Activated CD4-positive, alpha-beta T cell treated with anti-CD3 and anti-CD28 coated beads, Interleukin-2, amount 50 U/mL, for 48 hours (primary cell): ENCODE data around the gene FGF12.

ENCODE experiments used
- DNase-seq, 2 experiments: peaks; one replicate each; pipeline ENCODE4 v3.0.0-alpha.2; 2020

Gene FGF12

DNA sequence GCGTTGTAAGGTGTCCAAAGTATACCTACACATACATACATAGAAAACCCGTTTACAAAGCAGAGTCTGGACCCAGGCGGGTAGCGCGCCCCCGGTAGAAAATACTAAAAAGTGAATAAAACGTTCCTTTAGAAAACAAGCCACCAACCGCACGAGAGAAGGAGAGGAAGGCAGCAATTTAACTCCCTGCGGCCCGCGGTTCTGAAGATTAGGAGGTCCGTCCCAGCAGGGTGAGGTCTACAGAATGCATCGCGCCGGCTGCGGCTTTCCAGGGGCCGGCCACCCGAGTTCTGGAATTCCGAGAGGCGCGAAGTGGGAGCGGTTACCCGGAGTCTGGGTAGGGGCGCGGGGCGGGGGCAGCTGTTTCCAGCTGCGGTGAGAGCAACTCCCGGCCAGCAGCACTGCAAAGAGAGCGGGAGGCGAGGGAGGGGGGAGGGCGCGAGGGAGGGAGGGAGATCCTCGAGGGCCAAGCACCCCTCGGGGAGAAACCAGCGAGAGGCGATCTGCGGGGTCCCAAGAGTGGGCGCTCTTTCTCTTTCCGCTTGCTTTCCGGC is 318.6 kb downstream of the FGF12 start:
- DNase-seq: no peak

DNA sequence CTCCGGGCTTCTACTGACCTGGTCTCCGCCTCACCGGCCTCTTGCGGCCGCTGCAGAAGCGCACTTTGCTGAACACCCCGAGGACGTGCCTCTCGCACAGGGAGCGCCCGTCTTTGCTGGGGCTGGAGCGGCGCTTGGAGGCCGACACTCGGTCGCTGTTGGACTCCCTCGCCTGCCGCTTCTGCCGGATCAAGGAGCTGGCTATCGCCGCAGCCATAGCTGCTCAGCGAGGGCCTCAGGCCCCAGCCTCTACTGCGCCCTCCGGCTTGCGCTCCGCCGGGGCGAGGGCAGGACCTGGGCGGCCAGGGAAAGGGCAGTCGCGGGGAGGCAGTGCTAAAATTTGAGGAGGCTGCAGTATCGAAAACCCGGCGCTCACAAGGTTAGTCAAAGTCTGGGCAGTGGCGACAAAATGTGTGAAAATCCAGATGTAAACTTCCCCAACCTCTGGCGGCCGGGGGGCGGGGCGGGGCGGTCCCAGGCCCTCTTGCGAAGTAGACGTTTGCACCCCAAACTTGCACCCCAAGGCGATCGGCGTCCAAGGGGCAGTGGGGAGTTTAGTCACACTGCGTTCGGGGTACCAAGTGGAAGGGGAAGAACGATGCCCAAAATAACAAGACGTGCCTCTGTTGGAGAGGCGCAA is 319.2 kb downstream of the FGF12 start:
- DNase-seq: no peak

DNA sequence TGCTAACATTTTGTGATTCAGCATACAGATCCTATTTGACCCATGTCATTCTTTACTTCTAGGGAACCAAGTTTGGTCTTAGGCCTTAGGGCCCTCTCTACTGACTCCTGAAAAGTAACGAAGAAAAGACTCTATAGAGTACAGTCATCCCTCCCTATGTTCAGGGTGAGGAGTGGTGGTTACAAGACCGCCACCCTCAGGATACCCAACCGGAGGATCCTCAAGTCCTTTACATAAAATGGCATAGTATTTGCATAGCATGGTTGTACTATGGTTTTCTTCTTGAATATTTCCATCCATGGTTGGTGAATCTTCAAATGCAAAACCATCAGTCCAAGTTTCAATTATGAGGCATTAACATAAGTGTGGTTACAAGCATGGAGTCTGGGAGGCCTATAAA is 327.6 kb downstream of the FGF12 start:
- DNase-seq: no peak

DNA sequence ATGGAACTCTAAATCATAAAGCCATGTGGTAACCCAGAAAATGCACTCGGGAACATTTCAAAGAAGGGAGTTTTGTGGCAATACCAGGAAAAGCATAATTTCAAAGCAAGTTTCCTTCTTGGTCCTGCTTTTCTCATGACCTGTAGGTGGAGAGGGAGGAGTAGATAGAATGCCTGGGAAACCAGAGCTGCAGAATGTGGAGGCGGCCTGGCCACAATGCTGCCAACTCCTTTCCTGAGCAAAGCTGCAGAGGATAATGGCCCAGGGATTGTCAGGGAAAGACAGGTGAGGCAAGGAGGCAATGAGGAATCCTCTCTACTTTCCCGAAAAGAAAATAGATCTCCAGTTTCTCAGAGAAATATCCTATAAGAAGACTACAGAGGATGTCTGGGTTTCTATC is 330.3 kb downstream of the FGF12 start:
- DNase-seq: no peak

DNA sequence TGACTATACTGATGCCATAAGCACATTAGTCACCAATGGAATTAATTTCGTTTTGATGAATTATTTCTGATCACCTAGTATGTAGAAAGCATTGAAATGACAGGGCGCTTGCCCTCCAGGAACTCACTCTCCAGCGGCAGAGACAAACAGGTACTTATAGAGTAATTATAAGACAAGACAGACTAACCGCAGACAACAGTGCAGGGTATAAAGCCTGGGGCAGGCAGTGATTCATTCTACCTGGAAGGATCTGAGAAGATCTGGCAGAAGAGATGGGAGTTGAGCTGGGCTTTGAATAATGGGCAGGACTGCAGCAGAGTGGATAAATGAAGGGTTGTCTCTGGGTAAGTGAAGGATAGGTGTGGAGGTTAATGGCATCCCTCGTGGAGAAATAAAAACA is 331.8 kb downstream of the FGF12 start:
- DNase-seq: no peak

DNA sequence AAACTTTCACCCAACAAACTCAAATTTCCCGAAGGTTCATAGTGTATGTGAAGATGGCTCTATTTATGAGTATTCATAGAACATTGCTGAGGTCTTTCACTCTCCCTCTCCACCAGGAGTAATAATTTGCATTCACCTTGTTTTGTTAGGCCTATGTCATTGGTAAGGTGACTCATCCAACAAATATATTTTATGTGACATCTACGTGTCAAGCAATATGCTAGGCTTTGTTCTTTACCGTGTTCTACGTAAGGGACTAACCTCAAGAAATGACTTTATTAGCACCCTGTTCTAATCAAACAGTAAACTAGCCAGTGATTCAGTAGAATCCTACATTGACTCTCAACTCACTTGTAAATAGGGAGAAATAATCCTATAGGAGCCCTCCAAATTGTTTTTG is 334.4 kb downstream of the FGF12 start:
- no peak for DNase-seq

DNA sequence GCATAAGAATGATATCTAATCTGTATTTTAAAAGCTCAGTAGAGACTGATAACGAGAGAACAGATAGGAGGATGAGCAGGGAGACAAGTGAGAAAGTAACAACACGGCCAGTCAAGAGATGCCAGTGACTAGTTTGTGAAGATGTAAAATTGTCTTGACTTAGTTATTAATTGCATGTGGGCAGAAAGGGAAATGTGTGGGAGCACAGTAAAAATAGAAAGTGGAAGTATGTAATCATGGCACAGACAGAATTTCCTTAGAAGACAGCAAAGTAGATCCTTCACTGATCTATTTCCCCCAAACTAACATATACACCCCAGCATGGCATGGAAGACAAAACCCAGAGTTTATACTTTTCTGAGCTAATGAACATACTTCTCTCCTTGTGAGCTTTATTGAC is 344.5 kb downstream of the FGF12 start:
- DNase-seq: no peak

DNA sequence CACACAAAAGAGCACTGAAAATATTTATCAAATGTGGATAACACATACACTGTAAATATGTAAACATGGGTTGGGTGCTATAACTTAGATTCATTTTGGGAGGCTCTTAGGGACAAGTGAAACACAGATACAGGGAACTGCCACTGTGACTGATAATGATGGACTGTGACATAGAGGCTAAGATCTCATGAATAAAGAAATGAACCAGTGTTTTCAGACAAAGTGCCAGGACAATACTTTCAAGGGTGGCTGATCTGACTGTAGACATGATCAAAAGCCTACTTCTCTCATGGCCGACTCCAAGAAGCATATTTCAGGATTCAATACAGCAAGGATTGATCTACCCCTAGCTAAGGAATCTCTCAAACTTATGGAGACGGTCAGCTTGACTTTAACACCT is 353.8 kb downstream of the FGF12 start:
- no peak for DNase-seq

DNA sequence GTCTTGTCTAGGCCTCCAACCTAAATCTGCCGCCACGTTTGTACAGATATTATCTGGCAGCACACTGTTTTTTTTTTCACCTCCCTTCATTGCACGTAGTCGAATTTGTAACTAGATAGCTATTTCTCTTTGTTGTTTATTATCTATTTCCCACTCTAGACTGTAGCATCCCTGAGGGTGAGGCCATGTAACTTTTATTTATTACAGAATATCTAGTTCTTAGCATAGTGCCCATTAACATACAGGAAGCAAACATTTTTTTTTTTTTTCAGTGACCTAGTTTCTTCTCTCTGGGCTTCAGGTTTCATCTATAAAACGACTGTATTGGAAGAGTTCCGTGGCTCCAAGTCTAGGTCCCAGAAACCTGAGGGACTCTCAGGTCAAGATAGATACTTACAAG is 354.3 kb downstream of the FGF12 start:
- no peak for DNase-seq

DNA sequence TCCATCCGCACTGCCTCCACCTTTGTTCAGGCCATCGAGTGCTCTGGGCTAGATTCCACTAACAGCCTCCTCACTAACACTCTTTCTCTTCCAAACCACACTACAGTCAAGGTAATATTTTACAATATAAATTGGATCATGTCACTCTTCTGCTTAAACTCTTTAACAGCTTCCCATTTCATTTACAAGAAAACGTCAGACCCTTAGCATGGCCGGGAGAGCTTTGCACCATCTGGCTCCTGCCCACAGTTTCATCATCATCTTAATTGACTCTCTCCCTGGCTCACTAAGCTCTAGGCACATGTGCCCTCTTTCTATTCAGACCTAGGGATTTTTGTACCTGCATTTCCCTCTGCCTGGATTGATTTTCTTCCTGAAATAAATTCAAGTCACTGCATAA is 354.7 kb downstream of the FGF12 start:
- DNase-seq: no peak

DNA sequence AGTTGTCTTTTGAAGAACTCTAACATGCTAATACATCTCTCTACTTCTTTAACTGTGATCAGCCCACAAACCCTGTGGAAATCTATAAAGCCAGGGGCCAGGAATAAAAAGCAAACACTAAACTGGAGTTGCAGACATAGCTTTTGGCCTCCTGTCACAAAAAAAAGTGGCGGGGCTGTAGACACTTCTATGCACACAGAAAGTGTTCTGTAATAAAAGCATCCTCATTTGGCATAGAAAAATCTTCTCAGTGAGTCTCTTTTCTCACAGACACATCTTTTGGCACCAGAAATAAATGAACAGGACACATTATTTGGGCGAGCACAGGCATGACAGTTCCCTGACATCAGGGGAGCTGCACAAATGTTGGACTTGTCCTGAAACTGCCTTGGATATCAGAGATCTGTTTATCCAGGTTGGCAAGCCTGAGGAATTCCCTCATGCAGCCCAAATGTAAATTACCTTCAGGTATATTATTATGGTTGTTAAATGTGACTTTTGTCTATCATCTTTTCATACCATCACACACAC is 355.4 kb downstream of the FGF12 start:
- no peak for DNase-seq

DNA sequence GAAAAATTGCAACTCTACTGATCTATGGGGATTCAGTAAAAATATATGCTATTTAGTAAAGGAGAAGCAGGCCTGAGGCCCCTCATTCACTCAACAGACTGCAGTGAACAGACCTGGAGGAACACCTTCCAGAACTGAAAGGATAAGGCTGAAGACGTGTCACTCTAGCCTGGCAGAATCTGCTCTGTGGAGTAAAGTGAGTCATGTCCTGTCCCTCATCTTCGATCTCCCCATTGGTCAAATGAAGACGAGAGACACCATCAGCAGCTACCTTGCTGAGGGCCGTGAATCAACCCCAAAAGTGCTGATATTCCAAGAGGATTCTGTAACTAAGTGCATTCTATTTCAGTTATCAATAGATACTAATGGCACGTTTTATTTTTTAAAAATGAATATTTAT is 359.7 kb downstream of the FGF12 start:
- DNase-seq: no peak

DNA sequence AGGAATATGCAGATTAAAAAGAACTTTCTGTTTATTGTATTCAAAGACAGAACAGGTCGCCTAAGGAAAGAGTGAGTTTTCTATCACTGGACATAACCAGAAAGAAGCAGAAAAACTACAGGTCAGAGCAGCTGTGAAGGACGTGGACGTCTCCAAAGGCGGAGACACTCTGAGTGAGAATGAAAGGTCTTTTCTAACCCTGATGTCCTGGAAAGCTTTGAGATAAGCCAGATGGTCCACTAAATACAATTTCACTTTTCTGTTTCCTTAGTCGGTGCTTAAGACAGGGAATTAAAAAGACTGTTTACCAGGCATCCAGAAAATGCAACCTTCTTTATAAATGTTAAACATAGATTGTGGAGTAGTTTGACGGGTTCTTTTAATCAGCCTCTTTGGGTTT is 360.4 kb downstream of the FGF12 start:
- no peak for DNase-seq

DNA sequence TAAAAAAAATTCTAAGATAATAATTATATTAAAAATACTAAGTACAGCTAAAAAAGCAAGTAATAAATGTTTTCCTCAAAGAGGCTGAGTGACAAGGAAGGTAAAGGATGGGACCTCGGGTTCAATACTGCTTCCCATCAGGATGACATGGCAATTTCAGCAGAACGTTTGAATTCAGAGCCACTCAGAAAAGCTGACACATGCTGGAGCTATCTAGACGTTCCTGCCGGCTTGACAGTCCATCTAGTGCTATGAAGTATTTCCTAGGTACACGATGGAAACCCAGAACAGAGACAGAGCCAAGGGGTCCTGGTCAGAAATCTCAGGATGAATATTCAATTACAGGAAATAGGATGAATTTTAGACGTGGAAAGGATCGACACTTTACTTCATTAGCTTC is 361.8 kb downstream of the FGF12 start:
- no peak for DNase-seq

DNA sequence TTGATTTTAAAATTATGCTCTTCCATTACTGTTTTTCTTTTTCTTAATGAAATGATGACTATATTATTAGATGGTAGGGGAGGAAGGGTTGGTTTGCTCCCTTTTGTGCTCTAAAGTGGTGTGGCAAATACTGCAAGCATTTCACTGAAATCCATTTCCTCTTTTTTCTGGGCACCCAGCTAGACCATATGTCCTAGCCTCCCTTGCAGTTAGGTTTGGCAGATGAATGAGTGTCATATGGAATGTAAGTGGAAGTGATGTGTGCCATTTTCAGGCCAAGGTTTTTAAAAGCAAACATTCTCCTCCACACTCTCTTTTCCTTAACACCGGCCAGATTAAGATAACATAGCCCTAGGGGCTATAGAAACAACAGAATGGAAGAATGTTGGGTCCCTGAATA is 363.0 kb downstream of the FGF12 start:
- DNase-seq: no peak

DNA sequence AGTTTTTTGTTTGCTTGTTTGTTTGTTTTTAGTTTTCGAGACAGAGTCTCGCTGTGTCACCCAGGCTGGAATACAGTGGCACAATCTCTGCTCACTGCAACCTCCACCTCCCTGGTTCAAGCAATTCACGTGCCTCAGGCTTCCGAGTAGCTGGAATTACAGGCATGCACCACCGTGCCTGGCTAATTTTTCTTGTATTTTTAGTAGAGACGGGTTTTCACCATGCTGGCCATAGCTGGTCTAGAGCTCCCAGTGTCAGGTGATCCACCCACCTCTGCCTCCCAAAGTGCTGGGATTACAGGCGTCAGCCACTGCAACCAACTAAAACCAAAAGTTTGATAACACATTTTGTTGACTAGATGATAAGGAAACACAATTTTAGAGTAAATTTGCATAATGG is 372.7 kb downstream of the FGF12 start:
- no peak for DNase-seq

DNA sequence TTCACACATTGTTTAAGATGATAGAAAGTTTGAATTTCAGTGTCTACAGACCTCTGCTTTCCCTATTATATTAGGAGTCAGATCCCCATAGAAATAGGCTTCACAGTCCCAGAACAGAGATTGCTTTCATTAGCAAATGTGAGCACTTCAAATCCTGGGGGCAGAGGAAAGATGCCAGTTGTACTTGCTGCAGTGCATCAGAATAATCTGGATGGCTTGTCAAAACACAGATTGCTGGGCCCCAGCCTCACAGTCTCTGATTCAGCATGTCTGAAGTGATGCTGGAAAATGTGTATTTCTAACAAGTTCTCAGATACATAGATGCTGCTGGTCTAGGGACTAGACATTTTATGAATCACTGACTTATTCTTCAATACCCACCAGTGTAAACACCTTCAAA is 375.2 kb downstream of the FGF12 start:
- no peak for DNase-seq

DNA sequence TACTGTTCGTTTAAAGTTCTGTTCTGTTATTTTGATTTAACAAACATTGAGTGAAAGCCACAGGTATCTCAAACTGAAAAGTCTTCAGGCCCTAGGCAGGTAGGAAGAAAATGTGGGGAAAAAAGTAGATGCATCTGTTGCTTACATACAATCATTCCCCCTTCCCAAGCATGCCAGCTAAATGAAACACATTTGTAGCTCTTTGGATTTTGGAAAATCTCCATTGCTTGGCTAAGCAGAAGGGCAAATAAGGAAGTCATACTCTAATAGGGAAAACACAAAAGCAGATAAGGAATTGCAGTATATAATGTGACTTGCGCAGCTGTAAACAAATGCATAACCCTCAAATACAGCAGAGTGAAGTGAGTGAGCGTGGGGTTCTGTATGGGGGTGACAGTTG is 375.9 kb downstream of the FGF12 start:
- no peak for DNase-seq

DNA sequence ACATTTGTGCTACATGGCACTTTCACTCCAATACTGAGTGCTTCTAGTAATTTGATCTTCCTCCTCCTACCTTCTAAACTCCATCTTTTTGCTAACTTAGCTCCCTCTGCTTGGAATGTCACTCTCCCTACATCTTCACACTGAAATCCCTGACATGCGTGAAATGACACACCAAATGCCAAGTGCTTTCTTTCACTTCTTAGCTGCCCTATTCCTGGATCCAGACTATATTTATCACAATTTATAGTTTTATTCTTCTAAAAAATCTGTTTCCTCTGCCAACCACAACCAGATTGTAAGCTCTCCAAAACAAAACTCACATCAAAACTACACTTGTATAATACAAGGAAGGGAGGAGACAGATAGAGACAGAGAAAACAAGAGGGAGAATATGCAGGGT is 387.3 kb downstream of the FGF12 start:
- no peak for DNase-seq

DNA sequence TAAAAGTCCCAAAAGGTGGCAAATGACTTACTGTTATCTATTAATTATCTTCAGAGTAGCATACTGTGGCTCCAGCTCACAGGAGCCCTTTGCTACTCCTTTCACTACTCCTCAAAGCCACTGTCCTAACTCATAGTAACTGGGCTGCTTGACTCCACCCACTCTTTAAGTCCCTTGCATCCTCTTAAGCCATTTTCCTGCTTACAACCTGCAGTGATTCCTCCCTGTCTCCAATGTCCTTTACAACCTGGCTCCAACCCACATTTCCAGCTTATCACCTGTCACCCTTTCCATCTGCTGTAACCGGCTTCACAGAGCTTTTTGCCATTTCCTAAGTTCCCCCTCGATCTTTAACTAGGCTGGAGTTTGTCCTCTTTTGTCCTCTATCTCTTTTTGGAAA is 388.1 kb downstream of the FGF12 start:
- DNase-seq: no peak

DNA sequence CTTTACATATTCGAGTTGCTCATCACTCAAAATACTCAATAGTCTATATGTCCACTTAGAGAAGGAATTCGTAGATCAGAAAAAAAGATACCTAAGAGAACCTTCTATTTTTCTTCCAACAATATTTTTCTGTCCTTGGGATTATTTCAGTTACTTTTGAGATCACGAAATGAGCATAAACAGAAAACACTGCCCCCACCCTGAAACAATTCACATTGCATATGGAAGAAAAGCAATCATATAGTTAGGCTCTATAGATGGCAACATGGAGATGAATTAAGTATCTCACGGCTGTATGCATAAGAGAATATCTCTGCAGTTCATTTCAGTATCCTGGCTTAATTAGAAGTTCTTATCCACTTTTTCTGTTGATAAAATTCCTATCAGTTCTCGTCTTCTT is 391.1 kb downstream of the FGF12 start:
- no peak for DNase-seq

DNA sequence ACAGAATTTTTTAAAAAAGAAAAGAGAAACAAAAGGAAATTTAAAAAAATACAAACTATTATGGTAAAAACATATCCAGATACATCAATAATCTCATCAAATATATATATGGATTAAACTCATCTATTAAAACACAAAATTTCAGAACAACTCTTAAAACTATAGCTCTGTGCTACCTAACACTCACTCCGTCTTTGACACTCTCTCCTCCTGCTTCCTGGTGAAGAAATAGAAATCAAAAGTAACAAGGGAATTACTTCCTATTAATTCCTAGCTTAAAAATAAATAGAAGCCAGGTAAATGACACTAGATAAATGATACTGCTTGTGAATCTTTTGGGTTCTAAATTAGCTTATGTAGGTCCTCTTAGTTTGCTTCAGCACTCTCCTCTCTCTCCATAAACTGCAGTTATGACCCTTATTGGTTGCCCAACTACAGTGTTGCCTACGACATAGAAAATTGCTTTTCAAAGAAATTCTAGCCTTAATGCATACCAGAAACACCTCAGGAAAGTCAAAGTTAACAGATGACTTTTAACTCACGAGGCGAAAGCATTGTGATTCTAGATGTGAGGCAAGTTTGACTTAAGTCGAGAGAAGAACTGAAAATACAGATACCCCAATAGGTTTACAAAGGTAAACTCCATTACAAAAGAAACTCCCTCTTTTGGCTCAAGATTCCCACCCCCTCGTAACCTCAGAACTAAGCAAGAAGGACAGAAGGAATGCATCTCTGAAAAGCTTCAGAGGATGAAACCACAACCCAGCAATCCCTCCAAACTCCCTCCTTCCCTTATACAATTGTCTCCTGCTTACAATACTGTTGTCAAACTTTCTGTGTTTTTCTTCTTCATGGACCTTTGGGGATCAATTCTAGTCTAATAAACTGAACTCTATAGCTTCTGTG is 394.7 kb downstream of the FGF12 start:
- DNase-seq: no peak

DNA sequence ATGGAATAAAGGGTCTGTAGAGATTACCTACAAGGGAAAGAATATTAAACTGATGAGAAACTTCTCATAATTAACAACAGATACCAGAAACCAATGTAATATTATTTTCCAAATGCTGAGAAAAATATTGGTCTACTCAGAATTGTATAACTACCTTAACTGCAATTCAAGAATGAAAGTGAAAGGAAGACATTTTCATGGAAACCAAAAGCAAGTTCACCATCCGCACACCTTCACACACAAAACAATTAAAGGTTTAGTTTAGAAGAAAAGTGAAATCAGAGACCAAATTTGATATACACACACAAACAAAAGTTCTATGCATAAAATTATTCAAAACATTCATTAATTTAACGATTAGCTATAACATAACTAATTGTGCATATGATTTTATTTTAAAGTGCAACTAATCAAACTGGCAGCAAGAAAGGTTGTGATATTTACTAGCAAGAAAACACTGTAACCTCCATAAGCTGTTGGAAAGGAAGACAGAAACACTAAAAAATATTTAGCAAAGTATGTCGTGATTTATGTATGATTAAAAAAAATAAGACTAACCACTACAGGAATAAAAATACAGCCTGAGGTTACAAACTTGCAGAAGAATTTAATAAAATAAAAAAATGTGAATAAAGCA is 395.5 kb downstream of the FGF12 start:
- DNase-seq: no peak

DNA sequence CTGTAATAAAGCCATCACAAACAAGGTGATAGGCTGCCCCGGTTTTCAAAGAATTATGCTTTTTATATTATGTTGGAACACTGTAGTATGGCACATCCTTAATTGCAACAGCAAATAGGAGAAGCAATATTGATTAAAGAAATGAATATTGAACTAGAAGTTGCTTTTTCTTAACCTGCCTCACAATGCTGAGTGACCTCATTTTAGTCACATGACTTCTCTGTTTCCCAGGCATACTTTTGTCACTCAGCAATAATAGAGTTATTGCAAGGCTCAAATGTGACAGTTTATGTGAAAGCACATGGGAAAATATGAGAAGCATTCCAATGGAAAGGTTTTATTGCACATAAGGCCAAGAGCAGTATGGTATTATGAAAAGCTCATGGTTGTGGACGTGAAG is 400.7 kb downstream of the FGF12 start:
- no peak for DNase-seq
